GM12878 (cell line): Measurements from ENCODE around the gene SETD6.

Experiments used
- ESRRA ChIP-seq: IDR thresholded peaks from 2 replicates; pipeline ENCODE4 v1.6.1; 2012; ENCODE audit warnings: mild to moderate bottlenecking, low read length, improper control_type of control experiment
- FOXM1 ChIP-seq: IDR thresholded peaks from 2 replicates; pipeline ENCODE4 v1.6.1; 2012; ENCODE audit warnings: low read depth, mild to moderate bottlenecking, inconsistent platforms, low read length, moderate library complexity
- KLF5 ChIP-seq: fragments of 450-650 bp; IDR thresholded peaks from 2 replicates; pipeline ENCODE4 v1.6.1; 2014; ENCODE audit warnings: mild to moderate bottlenecking; ENCODE audit not compliant: partially characterized antibody
- SREBF1 ChIP-seq: IDR thresholded peaks from 2 replicates; pipeline ENCODE4 v1.6.1; 2012; ENCODE audit warnings: mild to moderate bottlenecking, low read length
- SRF ChIP-seq, 2 experiments: IDR thresholded peaks; 2 replicates each; pipeline ENCODE4 v1.6.1; 2011; ENCODE audit warnings: low read depth in 2 of 2, low read length in 2 of 2, mild to moderate bottlenecking in 1 of 2, moderate library complexity in 1 of 2
- TAF1 ChIP-seq: IDR thresholded peaks from 2 replicates; pipeline ENCODE4 v1.6.1; 2011; ENCODE audit warnings: mild to moderate bottlenecking, low read depth, low read length, borderline replicate concordance
- TCF7 ChIP-seq: IDR thresholded peaks from 2 replicates; pipeline ENCODE4 v1.6.1; 2014; ENCODE audit warnings: antibody characterized with exemption, borderline replicate concordance
- TF ChIP-seq, protein P1 (sequence below): IDR thresholded peaks from 2 replicates; pipeline ENCODE4 v1.6.1; 2011; ENCODE audit warnings: low read depth, low read length, improper control_type of control experiment, borderline replicate concordance
- TF ChIP-seq, protein P2 (sequence below): fragments of 450-650 bp; IDR thresholded peaks from 2 replicates; pipeline ENCODE4 v1.6.1; 2017; ENCODE audit warnings: mild to moderate bottlenecking, moderate library complexity
- TF ChIP-seq, protein P3 (sequence below), 3 experiments: IDR thresholded peaks in 2 of 3; conservative IDR thresholded peaks in 1 of 3; 2 replicates each; pipeline ENCODE4 v1.5.1; 2011; ENCODE audit warnings: low read depth in 3 of 3, low read length in 3 of 3, mild to moderate bottlenecking in 3 of 3, control low read depth in 2 of 3, moderate library complexity in 2 of 3, inconsistent platforms in 1 of 3, mixed read lengths in 1 of 3; ENCODE audit not compliant: control insufficient read depth in 2 of 3, insufficient read depth in 1 of 3; ENCODE audit errors: extremely low read depth in 1 of 3

DNA sequence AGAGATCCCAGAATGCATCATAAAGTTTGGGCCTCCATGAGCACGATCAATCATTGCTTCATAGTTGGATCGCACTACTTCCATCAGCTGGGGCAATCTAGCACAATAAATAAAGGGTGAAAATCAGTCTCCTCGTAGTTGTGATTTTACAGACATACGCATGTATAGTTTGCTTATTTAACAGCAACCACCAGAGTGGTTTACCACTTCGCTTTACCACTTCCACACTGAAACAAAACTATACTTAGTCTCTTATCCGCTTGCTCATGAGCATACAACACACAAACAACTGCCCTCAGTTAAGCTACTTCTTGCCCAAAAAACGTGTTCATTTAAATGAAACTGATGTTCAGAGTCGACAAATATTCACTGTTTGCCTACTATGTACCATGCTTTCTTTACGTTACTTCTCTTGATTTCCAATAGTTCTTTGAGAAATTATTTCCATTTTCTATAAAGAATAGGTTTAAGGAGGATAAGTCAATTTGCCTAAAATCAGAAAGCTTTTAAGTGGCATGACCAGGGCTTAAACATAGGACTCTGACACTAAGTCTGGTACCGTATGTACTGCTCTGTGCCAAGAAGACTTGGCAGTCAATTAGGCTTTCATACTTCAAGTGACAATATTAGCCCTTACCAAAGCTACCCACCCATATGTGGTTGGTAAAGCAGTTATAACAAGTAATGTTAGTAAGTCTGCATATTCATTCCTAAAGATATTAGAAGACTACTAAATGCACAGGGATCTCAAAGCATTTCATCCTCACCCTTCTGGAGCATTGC lies 22.0 kb downstream of the SETD6 start:
- TF ChIP-seq, protein P1, sequence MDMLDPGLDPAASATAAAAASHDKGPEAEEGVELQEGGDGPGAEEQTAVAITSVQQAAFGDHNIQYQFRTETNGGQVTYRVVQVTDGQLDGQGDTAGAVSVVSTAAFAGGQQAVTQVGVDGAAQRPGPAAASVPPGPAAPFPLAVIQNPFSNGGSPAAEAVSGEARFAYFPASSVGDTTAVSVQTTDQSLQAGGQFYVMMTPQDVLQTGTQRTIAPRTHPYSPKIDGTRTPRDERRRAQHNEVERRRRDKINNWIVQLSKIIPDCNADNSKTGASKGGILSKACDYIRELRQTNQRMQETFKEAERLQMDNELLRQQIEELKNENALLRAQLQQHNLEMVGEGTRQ: no peak
- TF ChIP-seq SREBF1 (no peak), KLF5 (no peak), FOXM1 (no peak), SRF (IDR thresholded peaks at IDR 0.05; ENCODE audit: low read depth in 2 of 2, low read length in 2 of 2) (no peak), TCF7 (no peak), ESRRA (no peak), TAF1 (no peak)
- TF ChIP-seq, protein P2, sequence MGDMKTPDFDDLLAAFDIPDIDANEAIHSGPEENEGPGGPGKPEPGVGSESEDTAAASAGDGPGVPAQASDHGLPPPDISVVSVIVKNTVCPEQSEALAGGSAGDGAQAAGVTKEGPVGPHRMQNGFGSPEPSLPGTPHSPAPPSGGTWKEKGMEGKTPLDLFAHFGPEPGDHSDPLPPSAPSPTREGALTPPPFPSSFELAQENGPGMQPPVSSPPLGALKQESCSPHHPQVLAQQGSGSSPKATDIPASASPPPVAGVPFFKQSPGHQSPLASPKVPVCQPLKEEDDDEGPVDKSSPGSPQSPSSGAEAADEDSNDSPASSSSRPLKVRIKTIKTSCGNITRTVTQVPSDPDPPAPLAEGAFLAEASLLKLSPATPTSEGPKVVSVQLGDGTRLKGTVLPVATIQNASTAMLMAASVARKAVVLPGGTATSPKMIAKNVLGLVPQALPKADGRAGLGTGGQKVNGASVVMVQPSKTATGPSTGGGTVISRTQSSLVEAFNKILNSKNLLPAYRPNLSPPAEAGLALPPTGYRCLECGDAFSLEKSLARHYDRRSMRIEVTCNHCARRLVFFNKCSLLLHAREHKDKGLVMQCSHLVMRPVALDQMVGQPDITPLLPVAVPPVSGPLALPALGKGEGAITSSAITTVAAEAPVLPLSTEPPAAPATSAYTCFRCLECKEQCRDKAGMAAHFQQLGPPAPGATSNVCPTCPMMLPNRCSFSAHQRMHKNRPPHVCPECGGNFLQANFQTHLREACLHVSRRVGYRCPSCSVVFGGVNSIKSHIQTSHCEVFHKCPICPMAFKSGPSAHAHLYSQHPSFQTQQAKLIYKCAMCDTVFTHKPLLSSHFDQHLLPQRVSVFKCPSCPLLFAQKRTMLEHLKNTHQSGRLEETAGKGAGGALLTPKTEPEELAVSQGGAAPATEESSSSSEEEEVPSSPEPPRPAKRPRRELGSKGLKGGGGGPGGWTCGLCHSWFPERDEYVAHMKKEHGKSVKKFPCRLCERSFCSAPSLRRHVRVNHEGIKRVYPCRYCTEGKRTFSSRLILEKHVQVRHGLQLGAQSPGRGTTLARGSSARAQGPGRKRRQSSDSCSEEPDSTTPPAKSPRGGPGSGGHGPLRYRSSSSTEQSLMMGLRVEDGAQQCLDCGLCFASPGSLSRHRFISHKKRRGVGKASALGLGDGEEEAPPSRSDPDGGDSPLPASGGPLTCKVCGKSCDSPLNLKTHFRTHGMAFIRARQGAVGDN: no peak
- TF ChIP-seq, protein P3, sequence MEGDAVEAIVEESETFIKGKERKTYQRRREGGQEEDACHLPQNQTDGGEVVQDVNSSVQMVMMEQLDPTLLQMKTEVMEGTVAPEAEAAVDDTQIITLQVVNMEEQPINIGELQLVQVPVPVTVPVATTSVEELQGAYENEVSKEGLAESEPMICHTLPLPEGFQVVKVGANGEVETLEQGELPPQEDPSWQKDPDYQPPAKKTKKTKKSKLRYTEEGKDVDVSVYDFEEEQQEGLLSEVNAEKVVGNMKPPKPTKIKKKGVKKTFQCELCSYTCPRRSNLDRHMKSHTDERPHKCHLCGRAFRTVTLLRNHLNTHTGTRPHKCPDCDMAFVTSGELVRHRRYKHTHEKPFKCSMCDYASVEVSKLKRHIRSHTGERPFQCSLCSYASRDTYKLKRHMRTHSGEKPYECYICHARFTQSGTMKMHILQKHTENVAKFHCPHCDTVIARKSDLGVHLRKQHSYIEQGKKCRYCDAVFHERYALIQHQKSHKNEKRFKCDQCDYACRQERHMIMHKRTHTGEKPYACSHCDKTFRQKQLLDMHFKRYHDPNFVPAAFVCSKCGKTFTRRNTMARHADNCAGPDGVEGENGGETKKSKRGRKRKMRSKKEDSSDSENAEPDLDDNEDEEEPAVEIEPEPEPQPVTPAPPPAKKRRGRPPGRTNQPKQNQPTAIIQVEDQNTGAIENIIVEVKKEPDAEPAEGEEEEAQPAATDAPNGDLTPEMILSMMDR (IDR thresholded peaks at IDR 0.05 in 2 of 3, conservative IDR thresholded peaks at IDR 0.05 in 1 of 3; ENCODE audit: control insufficient read depth in 2 of 3, extremely low read depth in 1 of 3, insufficient read depth in 1 of 3, low read depth in 3 of 3, low read length in 3 of 3): no peak
